Measurements from ENCODE around the gene SPACA6.

SPACA6 gene

DNA sequence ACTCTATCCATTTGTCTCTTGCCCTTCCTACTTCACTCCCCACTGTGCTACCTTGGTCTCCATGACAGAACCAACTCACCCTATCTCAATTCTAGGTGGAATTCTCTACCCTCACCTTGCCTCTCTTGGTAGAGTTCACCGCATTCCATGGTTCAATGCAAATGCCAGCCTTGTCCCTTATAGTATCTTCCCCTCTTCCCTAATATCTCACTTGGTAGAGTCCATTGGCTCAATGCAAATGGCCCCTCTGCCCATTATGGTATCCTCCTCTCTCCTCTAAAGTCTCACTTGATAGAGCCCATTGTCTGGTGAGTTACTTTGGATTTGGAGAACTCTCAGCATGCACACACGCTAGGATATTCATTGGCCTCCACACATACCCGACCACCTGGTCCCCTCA is 22.7 kb downstream of the SPACA6 start:
- peaks cover 47% of the 10 kb centered on the region for H3K27me3 ChIP-seq (ENCODE audit: control insufficient read depth, insufficient read depth, low read length, poor library complexity, severe bottlenecking)
- no peak overlapping the region for H3K4me3 ChIP-seq (ENCODE audit: insufficient read depth, low read depth, low read length)
- no peaks in the 10 kb centered on the region for H3K36me3 ChIP-seq (ENCODE audit: control insufficient read depth, insufficient read depth, low read length)
- no peak overlapping the region for H3K27ac ChIP-seq (ENCODE audit: insufficient read depth, low read depth, low read length, poor library complexity, severe bottlenecking)
- peaks cover 4% of the 10 kb centered on the region for H3K4me1 ChIP-seq (ENCODE audit: control insufficient read depth, insufficient read depth, low read length)
- WGBS, 2 experiments: 78 to 81% methylated on average over 3 of the region's 3 CpGs
- H3K9me3 ChIP-seq (ENCODE audit: control insufficient read depth, low read length): no peaks in the 10 kb centered on the region

GRCh38 chr19:51716925-51717324 is 23.8 kb downstream of the SPACA6 start:
- H3K36me3 ChIP-seq (ENCODE audit: control insufficient read depth, insufficient read depth, low read length): no peaks in the 10 kb centered on the region
- no peak overlapping the region for H3K27ac ChIP-seq (ENCODE audit: insufficient read depth, low read depth, low read length, poor library complexity, severe bottlenecking)
- peaks cover 57% of the 10 kb centered on the region for H3K27me3 ChIP-seq (ENCODE audit: control insufficient read depth, insufficient read depth, low read length, poor library complexity, severe bottlenecking)
- no peak overlapping the region for H3K4me3 ChIP-seq (ENCODE audit: insufficient read depth, low read depth, low read length)
- peaks cover 4% of the 10 kb centered on the region for H3K4me1 ChIP-seq (ENCODE audit: control insufficient read depth, insufficient read depth, low read length)
- no peaks in the 10 kb centered on the region for H3K9me3 ChIP-seq (ENCODE audit: control insufficient read depth, low read length)
- 85 to 86% methylated on average over 11 of the region's 11 CpGs for WGBS, 2 experiments

DNA sequence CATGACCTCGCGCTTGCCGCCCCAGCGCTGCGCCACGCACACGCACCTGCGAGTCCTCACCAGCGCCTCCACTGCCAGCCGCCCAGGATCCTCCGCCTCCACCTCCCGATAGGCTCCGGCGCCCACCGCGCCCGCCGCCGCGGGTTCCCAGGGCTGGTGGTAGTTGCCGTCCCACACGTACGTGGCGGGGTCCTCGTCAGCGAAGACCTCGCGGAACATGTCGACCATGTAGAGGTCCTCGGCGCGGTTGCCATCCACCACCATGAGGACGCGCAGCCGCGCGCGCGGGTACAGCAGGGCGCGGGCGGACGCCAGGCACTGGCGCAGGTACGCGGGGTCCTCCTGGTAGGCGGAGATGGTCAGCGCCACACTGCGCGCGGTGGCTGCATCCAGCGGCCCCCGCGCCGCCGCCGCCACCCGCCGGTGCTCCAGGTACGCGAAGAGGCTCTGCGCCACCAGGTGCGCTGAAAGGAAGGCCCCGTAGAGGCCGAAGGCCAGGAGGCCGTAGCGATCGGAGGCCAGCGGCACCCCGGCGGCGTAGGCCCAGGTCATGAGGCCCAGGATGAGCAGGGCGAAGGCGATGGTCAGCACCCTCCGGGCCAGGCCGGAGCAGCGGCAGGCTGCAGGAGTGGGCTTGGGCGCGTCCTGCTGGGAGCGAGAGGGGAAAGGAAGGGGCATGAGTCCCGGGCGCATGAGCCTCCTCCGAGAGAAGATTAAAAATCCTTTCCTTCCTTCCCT is 26.3 kb downstream of the SPACA6 start:
- peak overlapping the region; percentile 35 for H3K4me3 ChIP-seq (ENCODE audit: insufficient read depth, low read depth, low read length)
- H3K36me3 ChIP-seq (ENCODE audit: control insufficient read depth, insufficient read depth, low read length): no peaks in the 10 kb centered on the region
- H3K27ac ChIP-seq (ENCODE audit: insufficient read depth, low read depth, low read length, poor library complexity, severe bottlenecking): no peak overlapping the region
- H3K9me3 ChIP-seq (ENCODE audit: control insufficient read depth, low read length): no peaks in the 10 kb centered on the region
- 2 to 3% methylated on average over 83 of the region's 83 CpGs for WGBS, 2 experiments
- peaks cover 68% of the 10 kb centered on the region for H3K27me3 ChIP-seq (ENCODE audit: control insufficient read depth, insufficient read depth, low read length, poor library complexity, severe bottlenecking)
- peaks cover 4% of the 10 kb centered on the region for H3K4me1 ChIP-seq (ENCODE audit: control insufficient read depth, insufficient read depth, low read length)

GRCh38 chr19:51721905-51722304 is 28.8 kb downstream of the SPACA6 start:
- H3K27me3 ChIP-seq (ENCODE audit: control insufficient read depth, insufficient read depth, low read length, poor library complexity, severe bottlenecking): peaks cover 61% of the 10 kb centered on the region
- H3K4me3 ChIP-seq (ENCODE audit: insufficient read depth, low read depth, low read length): no peak overlapping the region
- H3K9me3 ChIP-seq (ENCODE audit: control insufficient read depth, low read length): no peaks in the 10 kb centered on the region
- no peak overlapping the region for H3K27ac ChIP-seq (ENCODE audit: insufficient read depth, low read depth, low read length, poor library complexity, severe bottlenecking)
- peaks cover 10% of the 10 kb centered on the region for H3K4me1 ChIP-seq (ENCODE audit: control insufficient read depth, insufficient read depth, low read length)
- H3K36me3 ChIP-seq (ENCODE audit: control insufficient read depth, insufficient read depth, low read length): no peaks in the 10 kb centered on the region
- WGBS, 2 experiments: 81 to 82% methylated on average over 4 to 5 of the region's 7 CpGs

DNA sequence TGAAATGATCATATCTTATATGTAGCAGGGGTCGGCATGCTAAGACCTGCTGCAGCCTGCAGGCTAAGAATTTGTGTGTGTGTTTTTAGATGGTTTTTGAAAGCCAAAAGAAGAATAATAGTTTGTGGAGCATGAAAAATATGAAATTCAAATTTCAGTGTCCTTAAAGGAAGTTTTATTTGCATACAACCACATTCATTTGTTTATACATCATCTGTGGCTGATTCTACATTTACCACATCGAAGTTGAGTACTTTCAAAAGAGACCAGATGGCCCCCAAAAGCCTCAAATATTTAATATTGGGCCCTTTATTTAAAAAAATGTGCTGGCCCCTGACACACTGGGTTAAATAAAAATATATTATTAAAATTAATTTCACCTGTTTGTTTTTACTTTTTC is 29.4 kb downstream of the SPACA6 start:
- Histone ChIP-seq H3K27ac (ENCODE audit: insufficient read depth, low read depth, low read length, poor library complexity, severe bottlenecking) (no peak overlapping the region), H3K36me3 (ENCODE audit: control insufficient read depth, insufficient read depth, low read length) (no peaks in the 10 kb centered on the region), H3K9me3 (ENCODE audit: control insufficient read depth, low read length) (no peaks in the 10 kb centered on the region), H3K27me3 (ENCODE audit: control insufficient read depth, insufficient read depth, low read length, poor library complexity, severe bottlenecking) (peaks cover 55% of the 10 kb centered on the region), H3K4me3 (ENCODE audit: insufficient read depth, low read depth, low read length) (no peak overlapping the region), H3K4me1 (ENCODE audit: control insufficient read depth, insufficient read depth, low read length) (peaks cover 10% of the 10 kb centered on the region)
- WGBS, 2 experiments: 80 to 90% methylated on average over 1 to 2 of the region's 2 CpGs

DNA sequence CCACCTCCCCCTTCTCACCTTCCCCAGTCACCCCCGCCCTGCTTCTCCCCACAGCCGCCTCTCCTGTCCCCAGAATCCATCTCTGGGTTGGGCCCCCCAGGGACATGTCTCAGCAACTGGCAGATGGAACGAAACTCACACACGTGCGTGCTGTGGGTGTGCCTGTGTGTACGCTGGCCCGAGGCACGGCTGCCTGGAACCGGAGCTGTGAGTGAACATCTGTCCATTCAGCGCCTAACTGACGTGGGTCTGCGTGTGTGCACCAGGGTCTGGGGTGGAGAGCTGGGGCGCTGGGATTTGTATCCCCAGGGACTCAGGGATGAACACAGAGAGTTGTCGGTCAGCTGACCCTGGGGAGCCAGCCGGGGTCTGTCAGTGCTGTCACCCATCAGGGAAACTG is 31.4 kb downstream of the SPACA6 start:
- Histone ChIP-seq H3K36me3 (ENCODE audit: control insufficient read depth, insufficient read depth, low read length) (no peaks in the 10 kb centered on the region), H3K27ac (ENCODE audit: insufficient read depth, low read depth, low read length, poor library complexity, severe bottlenecking) (no peak overlapping the region), H3K9me3 (ENCODE audit: control insufficient read depth, low read length) (no peaks in the 10 kb centered on the region), H3K4me3 (ENCODE audit: insufficient read depth, low read depth, low read length) (no peak overlapping the region), H3K4me1 (ENCODE audit: control insufficient read depth, insufficient read depth, low read length) (peaks cover 6% of the 10 kb centered on the region), H3K27me3 (ENCODE audit: control insufficient read depth, insufficient read depth, low read length, poor library complexity, severe bottlenecking) (peaks cover 34% of the 10 kb centered on the region)
- 88 to 91% methylated on average over 15 of the region's 15 CpGs for WGBS, 2 experiments

DNA sequence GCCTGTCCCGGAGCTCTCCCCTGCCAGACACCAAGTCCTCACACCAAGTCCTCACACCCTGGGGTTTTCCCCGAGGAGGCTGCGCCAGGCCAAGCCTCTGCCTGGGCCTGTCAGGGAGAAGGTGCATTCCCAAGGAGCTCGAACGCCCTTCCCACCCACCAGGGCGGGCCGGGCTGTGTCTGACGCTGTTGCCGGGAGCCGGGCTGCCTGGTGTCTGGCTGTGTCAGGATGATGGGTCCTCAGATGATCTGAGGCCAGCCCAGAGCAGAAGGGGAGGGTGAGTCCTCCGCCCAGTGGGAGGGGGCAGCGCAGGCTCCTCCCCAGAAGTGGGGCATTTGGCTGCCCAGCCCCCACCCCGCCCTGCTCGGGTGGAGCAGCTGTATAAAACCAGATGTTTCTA is 32.9 kb downstream of the SPACA6 start:
- 61 to 67% methylated on average over 14 of the region's 14 CpGs for WGBS, 2 experiments
- Histone ChIP-seq H3K36me3 (ENCODE audit: control insufficient read depth, insufficient read depth, low read length) (no peaks in the 10 kb centered on the region), H3K27ac (ENCODE audit: insufficient read depth, low read depth, low read length, poor library complexity, severe bottlenecking) (no peak overlapping the region), H3K4me3 (ENCODE audit: insufficient read depth, low read depth, low read length) (no peak overlapping the region), H3K27me3 (ENCODE audit: control insufficient read depth, insufficient read depth, low read length, poor library complexity, severe bottlenecking) (peaks cover 19% of the 10 kb centered on the region), H3K9me3 (ENCODE audit: control insufficient read depth, low read length) (no peaks in the 10 kb centered on the region), H3K4me1 (ENCODE audit: control insufficient read depth, insufficient read depth, low read length) (peaks cover 6% of the 10 kb centered on the region)

- no peak overlapping the region for H3K27ac ChIP-seq (ENCODE audit: insufficient read depth, low read depth, low read length, poor library complexity, severe bottlenecking)
- no peaks in the 10 kb centered on the region for H3K9me3 ChIP-seq (ENCODE audit: control insufficient read depth, low read length)
- no peaks in the 10 kb centered on the region for H3K36me3 ChIP-seq (ENCODE audit: control insufficient read depth, insufficient read depth, low read length)
- H3K27me3 ChIP-seq (ENCODE audit: control insufficient read depth, insufficient read depth, low read length, poor library complexity, severe bottlenecking): peaks cover 11% of the 10 kb centered on the region
- peaks cover 6% of the 10 kb centered on the region for H3K4me1 ChIP-seq (ENCODE audit: control insufficient read depth, insufficient read depth, low read length)
- WGBS, 2 experiments: 85 to 86% methylated on average over 7 of the region's 7 CpGs
- H3K4me3 ChIP-seq (ENCODE audit: insufficient read depth, low read depth, low read length): no peak overlapping the region
These were observed 34.3 kb downstream of the SPACA6 start for GRCh38 chr19:51727349-51727880.

GRCh38 chr19:51729781-51730180 is 36.7 kb downstream of the SPACA6 start:
- Histone ChIP-seq H3K36me3 (ENCODE audit: control insufficient read depth, insufficient read depth, low read length) (no peaks in the 10 kb centered on the region), H3K4me3 (ENCODE audit: insufficient read depth, low read depth, low read length) (no peak overlapping the region), H3K27ac (ENCODE audit: insufficient read depth, low read depth, low read length, poor library complexity, severe bottlenecking) (no peak overlapping the region), H3K9me3 (ENCODE audit: control insufficient read depth, low read length) (no peaks in the 10 kb centered on the region), H3K27me3 (ENCODE audit: control insufficient read depth, insufficient read depth, low read length, poor library complexity, severe bottlenecking) (no peaks in the 10 kb centered on the region), H3K4me1 (ENCODE audit: control insufficient read depth, insufficient read depth, low read length) (peaks cover 6% of the 10 kb centered on the region)
- WGBS, 2 experiments: 86 to 90% methylated on average over 2 of the region's 2 CpGs

GRCh38 chr19:51733742-51734522 is 40.8 kb downstream of the SPACA6 start:
- 69% methylated on average over 4 to 6 of the region's 7 CpGs for WGBS, 2 experiments
- Histone ChIP-seq H3K27me3 (ENCODE audit: control insufficient read depth, insufficient read depth, low read length, poor library complexity, severe bottlenecking) (no peaks in the 10 kb centered on the region), H3K36me3 (ENCODE audit: control insufficient read depth, insufficient read depth, low read length) (no peaks in the 10 kb centered on the region), H3K4me3 (ENCODE audit: insufficient read depth, low read depth, low read length) (no peak overlapping the region), H3K27ac (ENCODE audit: insufficient read depth, low read depth, low read length, poor library complexity, severe bottlenecking) (no peak overlapping the region), H3K9me3 (ENCODE audit: control insufficient read depth, low read length) (no peaks in the 10 kb centered on the region), H3K4me1 (ENCODE audit: control insufficient read depth, insufficient read depth, low read length) (no peaks in the 10 kb centered on the region)

Measured in ectodermal cell (in vitro differentiated cells).